SIG-M5 treated with dmso at 0.1 percent for 504 hours (cell line): ENCODE data around the gene CCNL1.
"Not testable (repeated sequence)": the region's sequence is repeated elsewhere in the genome, so short reads cannot be mapped to it uniquely, and the experiment has no call there.

Experiments used
- DNase-seq: peaks from one replicate; lab custom pipeline; 2025; ENCODE audit not compliant: unreplicated experiment; lab: John Stamatoyannopoulos, UW

Gene CCNL1

GRCh38 chr3:157172746-157173145 lies 12.8 kb upstream of the CCNL1 start:
- DNase-seq, result no peak

- peak; percentile 76 for DNase-seq
Measured at GRCh38 chr3:157170861-157171260, 10.9 kb upstream of the CCNL1 start.

- no peak for DNase-seq
Measured at GRCh38 chr3:157167371-157168042, 7.6 kb upstream of the CCNL1 start.

DNA sequence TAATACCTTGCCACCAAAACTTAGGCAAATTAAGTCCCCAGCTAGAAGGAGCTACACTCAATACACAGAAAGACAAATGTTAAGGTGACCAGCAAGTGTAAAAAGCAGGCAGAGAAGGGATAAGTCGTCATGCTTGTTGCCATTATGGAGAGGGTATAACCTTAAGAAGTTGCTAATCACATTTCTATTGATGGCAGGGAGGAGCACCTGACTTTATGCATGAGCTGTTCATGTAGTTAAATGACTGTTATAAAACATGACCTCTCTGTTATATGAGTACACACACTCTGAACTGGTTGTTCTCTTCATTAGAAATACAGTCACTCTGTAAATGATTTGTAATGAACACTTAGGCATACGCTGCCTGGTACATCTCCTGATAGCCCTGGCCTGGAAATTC lies 6.6 kb upstream of the CCNL1 start:
- no peak for DNase-seq

- no peak for DNase-seq
Measured at GRCh38 chr3:157166115-157166514, 6.2 kb upstream of the CCNL1 start.

DNA sequence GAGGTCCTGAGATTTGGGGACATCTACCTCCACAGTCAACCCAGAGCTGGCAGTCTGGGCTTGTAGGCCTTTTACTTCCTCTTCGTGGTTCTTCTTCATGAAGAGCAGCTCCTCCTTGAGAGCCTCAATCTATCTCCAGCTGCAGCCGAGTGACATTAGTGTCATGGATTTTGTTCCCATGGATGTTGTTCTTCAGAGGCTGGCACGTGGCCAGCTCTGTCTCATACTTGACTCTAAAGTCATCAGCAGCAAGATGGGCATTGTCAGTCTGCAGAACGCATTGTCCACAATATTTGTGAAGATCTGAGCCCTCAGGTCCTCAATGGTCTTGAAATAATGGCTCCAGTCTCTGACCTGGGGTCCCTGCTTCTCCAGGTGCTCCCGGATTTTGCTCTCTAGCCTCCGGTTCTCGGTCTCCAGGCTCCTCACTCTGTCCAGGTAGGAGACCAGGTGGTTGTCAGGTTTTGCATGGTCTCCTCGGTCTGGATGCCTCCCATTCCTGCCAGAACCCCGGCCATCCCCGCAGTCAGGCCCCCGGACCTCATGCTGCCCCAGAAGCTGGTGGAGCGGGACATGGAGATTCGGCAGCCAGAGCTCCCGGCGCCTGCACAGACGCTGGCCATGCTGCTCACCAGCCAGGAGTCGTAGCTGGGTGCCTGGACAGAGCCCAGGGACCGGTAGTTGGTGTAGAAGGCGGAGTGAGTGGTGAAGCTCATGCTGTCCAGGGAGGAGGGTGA lies 3.4 kb upstream of the CCNL1 start:
- no peak for DNase-seq

DNA sequence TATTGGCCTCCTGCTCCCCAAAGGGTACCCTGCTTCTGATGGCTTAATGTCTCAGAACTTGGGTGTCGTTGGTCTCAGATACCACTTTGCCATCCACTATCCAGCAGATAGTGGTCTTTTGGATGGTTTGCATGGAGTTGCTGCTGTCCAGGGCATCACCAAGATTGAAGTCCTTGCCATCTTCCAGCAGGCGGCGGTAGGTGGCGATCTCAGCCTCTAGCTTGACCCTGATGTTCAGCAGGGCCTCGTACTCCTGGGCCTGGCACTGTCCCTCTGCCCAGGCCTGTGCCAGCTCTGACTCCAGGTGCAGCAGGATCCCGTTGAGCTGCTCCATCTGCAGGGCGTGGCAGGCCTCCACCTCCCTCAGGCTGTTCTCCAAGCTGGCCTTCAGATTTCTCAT lies 2.7 kb upstream of the CCNL1 start:
- not testable (repeated sequence) for DNase-seq

DNA sequence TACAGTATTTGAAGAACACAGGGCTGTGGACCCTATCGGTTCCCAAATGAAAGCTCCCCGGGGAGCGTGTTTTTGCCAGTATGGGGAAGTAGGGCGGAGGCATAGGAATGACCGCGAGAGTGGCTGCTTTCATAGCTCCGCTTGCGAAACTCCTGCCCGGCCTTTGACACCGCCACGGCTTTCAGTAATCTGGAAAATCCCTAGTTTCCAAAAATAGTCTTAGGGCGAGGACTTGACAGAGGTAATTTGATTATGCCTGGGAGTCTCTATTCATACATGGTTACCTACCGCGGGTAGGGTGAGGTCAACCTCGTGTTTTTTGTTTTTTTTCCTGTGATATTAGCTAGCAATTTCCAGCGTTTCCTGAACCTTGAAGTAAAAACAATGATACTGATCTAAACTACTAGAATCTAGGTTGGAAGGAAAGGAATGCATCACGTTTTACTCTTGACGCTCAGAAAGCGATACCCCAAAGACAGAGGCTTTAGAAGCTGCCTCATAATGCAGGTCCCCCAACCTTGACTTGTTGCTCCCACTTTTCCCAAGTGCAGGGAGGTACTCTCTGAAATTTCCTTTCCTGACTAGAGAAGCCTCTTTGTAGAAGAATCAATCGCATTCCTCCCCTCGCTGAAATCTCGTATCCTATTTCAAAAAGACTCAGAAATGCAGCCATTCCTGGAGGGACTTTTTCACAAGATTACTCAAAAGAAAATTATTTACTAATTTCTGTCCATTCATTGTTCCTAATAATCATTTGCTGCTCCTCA lies 894 bp upstream of the CCNL1 start:
- peak; percentile 94 for DNase-seq

DNA sequence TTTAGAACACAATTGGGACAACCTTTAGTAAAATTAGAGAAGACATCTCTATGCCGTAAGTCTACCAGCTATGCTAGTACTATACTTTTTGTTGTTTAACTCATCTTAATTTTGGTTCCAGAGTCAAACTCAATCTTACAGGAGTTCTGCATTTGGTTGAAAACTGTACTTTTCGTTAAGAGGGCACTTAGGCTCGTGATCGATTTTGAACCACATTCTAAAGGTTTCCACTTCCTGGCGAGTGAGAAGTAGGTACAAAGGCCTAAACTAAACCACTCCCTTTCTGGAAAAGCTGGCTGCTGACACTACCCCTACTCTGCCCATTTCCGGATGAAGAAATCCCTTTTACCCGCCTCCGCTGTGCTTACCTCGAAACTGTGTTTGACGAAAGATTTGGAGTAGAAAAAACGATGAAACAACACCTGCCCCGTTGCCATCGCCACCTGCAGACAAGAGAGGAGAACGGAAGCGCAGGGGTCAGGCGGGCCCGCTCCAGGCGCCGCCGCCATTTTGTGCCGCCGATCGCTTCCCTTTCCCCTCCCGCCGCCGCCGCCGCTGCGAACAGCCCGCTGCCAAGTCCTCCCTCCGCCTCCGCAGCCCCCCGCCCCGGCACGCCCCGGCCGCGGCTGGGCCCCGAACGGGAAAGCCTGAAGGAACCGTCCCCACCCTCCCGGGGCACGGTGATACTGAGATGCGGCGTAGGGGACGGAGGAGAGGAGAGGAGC lies 748 bp downstream of the CCNL1 start:
- DNase-seq, result peak; percentile 77

DNA sequence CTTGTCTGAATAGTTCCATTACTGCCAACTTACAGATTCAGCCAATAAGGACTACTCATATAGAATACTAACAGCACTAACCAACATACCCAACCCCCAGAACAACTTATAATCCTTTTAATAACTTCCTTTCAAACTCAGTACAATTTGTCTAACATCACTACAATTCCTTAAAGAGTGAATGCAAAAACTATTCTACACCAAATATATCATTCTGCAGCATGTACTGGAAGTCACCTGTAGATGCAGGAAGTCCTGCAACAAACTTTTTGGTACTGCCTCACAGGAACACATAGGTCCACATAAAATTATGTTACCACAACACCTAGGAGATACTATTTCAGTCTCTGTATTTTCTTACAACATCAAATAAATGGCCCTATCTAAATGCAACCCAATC lies 2.1 kb downstream of the CCNL1 start:
- DNase-seq, result no peak

GRCh38 chr3:157156837-157157635 lies 2.9 kb downstream of the CCNL1 start:
- no peak for DNase-seq

DNA sequence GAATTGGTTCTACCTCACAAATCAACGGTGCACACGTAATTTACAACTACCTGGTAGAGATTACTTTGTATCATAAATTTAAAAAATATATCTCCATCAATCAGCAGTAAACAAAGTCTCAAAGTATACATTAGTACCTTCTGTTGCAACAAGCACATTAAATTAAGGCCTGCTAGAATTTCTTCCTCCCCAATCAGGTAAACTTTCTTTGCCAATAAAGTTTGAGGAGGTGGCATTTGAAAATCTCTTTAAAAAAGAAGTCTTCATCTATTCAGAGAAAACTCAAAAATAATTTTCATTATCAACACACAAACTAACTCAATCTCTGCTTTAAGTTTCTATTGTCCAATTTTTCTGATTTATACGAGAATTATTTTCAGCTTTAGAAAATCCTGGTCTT lies 4.4 kb downstream of the CCNL1 start:
- no peak for DNase-seq

DNA sequence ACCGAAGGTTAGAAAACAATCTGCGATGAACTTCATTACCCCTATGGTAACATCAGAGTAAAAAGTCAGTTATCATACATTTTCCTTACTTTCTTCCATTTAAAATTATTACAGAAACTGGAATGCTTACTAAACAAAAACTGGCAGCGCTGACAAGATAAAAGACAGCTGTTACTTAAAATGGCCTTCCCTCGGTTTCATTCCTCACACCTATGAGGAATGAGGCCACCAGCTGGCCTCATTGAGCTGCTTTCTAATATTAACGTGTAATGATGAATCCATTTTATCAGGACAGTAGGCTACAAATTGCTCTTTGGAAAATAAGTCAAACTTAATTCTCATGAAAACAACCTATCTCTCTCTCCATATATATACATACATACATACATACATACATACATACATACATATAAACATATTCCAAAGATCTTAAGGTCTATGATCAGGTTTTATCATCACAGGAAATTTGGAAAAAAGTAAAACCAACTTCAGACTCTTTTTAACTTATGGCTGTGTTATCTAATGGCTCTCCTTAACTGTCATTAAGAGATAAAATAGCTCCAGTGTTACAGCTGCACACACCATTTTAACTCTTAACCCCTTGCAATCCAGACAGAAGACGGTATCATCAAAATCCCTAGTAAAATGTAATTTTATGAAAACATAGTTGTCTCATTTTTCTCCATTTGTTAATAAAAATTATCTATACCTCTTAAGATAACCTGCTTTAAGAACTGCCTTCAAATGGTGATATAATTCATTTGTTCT lies 5.2 kb downstream of the CCNL1 start:
- no peak for DNase-seq

DNA sequence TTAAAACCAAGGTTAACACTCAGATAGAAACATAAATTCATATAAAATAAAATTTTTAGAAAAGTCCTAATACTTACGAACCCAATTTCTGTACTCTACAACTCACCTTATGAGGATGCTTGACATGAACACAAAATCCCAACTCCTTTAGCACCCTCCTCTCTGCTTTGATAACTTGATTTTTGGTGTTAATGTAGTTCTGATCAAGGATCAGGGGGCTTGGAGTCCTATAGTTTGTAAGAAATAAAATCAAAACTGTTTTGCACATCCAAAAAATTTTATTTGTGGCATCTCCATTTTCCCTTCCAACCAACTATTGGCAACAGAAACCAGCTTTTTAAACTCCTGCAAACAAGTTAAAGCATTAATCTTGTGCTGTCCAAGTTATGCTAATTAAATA lies 7.0 kb downstream of the CCNL1 start:
- DNase-seq, result no peak

DNA sequence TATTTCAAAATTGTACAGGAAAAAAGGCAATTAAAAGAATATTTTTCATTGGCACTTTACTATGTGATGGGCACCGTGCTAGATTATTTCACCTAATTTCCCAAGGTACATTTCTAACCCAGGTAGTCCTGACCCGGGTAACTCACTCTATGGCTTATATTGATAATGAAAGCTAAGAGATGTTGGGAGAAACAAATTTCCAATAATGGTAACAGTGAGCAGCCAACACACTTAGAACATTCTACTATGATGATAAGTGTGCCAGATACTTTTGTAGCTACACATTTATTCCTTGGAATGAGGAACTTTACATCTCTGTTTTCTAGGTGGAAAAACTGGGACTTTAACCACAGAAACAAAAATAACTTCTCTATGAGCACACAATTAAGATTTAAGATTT lies 7.5 kb downstream of the CCNL1 start:
- no peak for DNase-seq

GRCh38 chr3:157151627-157152026 lies 8.3 kb downstream of the CCNL1 start:
- DNase-seq, result no peak

- DNase-seq, result no peak
Measured at GRCh38 chr3:157151151-157151550, 8.8 kb downstream of the CCNL1 start.

DNA sequence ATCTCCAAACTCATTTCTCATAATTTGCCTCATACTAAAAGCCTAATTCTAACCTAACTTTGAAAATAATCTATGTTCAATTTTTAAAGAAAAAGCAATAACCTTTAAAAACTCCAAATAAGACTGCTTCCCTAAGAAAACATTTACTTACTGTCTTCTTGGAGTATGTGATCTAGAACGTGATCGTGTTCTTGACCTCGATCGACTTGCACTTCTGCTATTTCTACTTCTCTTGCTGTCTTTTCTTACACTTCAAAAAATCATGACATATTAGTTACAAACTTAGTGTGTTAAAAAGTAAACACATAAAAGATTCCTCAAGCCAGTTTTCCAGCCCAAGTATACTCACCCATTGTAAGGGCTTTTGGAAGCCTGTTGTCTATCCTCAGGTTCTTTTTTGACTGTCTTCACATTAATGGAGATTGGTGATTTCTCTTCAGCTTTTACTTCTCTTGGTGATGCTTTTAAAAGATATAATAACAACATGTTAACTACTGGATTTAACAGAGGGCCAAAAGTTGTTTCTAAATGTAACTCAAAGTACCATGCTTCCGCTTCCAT lies 10.7 kb downstream of the CCNL1 start:
- no peak for DNase-seq

GRCh38 chr3:157148196-157148889 lies 11.6 kb downstream of the CCNL1 start:
- no peak for DNase-seq
